ENCODE data around the gene LEMD2.

The LEMD2 gene

GRCh38 chr6:33801611-33802010 lies 12.7 kb upstream of the LEMD2 start:
- no peak for TF ChIP-seq CTCF (IDR thresholded peaks at IDR 0.05; ENCODE audit: control insufficient read depth, extremely low read depth, insufficient read depth)
- DNase-seq (ENCODE audit: low read depth): no peak

DNA sequence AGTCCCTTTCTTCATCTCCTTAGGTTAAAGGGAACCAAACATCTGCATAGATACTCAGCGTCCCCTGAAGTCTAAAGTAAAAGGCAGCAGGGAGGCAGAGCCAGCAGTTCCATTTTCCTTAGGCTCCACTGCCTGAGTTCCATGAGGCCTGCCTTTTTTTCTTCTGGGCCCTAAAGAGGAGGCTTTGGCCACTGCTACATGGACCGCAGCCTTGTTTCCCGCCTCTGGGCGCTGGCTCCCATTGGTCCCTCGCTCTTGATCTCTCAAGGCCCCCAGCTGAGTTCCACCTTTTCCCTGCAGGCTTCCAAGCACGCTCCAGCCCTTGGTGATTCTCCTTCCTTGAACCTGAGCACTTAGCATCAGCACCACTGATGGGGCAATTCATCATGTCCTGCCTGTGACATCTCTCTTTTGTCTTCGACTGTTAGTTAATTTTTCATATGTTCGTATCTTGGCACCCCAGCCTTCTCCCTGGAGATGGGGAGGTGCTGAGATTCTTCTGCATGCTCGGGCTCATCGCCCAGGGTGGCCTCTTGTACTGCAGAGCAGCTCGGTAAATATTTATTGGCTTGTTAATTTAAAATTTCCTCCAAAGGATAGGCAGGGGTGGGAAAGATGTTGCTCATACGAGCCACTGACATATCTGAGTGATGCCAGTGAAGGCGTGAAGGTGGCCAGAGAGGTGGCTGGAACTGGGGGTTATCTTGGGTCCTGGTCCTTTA lies 11.5 kb upstream of the LEMD2 start:
- H3K4me3 ChIP-seq (ENCODE audit: low read depth, low read length): no peak overlapping the region
- no peak for DNase-seq (ENCODE audit: low read depth)
- no peak for TF ChIP-seq CTCF (IDR thresholded peaks at IDR 0.05; ENCODE audit: control insufficient read depth, extremely low read depth, insufficient read depth)

More at GRCh38 chr6:33801611-33802010, 12.7 kb upstream of the LEMD2 start:
- no peak overlapping the region for H3K4me3 ChIP-seq (ENCODE audit: low read depth, low read length)

GRCh38 chr6:33799454-33800113 lies 10.7 kb upstream of the LEMD2 start:
- H3K4me3 ChIP-seq (ENCODE audit: low read depth, low read length): no peak overlapping the region
- no peak for DNase-seq (ENCODE audit: low read depth)
- no peak for TF ChIP-seq CTCF (IDR thresholded peaks at IDR 0.05; ENCODE audit: control insufficient read depth, extremely low read depth, insufficient read depth)

DNA sequence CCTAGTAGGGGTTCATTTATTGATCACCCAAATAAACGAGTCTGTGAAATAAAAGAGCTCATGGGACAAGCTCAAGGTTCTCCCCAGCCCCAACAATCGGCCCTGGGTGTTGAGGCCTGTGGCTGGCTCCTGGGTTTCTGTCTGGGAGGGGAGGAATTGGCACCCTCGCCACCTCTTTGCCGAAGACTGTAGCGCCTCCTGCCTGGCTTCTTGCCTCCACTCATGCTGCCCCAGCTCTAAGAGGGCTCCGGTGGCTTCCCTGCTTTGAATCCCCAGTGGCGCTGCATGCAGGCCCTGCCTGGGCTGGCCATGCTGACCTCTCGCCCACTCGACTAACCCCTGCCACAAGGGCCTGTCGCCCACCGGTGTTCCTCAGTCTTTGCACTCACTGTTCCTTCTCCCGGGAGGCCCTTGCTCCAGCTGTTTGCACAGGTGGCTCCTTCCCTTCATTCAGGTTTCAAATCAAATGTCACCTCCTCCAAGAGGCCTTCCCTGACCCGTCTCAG lies 9.5 kb upstream of the LEMD2 start:
- no peak for DNase-seq (ENCODE audit: low read depth)
- TF ChIP-seq CTCF (IDR thresholded peaks at IDR 0.05; ENCODE audit: control insufficient read depth, extremely low read depth, insufficient read depth): no peak
- no peak overlapping the region for H3K4me3 ChIP-seq (ENCODE audit: low read depth, low read length)

GRCh38 chr6:33797626-33798342 lies 8.9 kb upstream of the LEMD2 start:
- H3K4me3 ChIP-seq (ENCODE audit: low read depth, low read length): no peak overlapping the region
- DNase-seq (ENCODE audit: low read depth): no peak
- no peak for TF ChIP-seq CTCF (IDR thresholded peaks at IDR 0.05; ENCODE audit: control insufficient read depth, extremely low read depth, insufficient read depth)

DNA sequence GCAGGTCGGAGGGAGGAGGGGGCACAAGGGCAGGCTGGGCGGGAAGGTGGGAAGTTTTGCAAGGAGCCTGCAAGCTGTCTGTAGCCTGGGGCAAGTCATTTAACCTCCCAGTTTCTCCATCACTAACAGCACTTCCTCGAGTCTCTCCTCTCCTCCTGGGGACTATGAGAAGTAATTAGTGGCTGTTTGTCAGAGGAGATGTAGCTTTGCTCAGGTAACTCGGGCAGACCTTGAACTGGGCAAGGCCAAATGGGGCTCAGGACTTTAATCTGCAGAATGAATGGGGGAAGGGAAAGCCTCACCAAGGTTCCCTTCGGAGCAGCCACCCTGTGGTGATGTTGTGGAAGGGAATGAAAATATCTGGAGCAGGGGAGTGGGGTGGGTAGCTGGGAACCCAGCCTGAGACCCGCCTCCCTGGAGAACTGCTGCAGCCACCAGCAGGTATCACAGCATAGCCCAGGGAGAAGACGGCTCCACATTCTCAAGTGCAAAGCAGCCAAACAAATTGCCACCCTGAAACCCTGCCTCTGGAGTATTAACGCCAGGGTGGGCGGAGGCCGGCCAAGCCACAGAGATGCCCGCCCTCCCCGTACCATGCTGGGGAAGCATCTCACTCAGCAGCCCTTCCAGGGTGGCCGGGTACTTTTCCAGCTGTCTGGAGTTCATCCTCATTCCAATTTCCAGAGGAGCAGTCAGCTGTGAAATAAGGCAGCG lies 6.1 kb upstream of the LEMD2 start:
- no peak for DNase-seq (ENCODE audit: low read depth)
- no peak for TF ChIP-seq CTCF (IDR thresholded peaks at IDR 0.05; ENCODE audit: control insufficient read depth, extremely low read depth, insufficient read depth)
- no peak overlapping the region for H3K4me3 ChIP-seq (ENCODE audit: low read depth, low read length)

Data from LNCaP clone FGC (cell line).